Measurements from ENCODE around the gene DENND2C. TPM values are rescaled to one million over a fixed set of nuclear protein-coding genes. Genes with fewer than 3 reads are reported as not detected.

Gene DENND2C
- total RNA-seq, 1 experiment from 2014 or later: 1.1 TPM

GRCh38 chr1:114718661-114719423, 49.0 kb upstream of the DENND2C start:
- Histone ChIP-seq H3K9me3 (ENCODE audit: control insufficient read depth, insufficient read depth, low read depth, low read length) (no peaks in the 10 kb centered on the region), H3K27ac (ENCODE audit: low read length) (no peak overlapping the region), H3K4me3 (ENCODE audit: low read depth in 2 of 2, low read length in 2 of 2) (no peak overlapping the region), H3K36me3 (ENCODE audit: control insufficient read depth, insufficient read depth, low read length) (peaks cover 47% of the 10 kb centered on the region), H3K27me3 (ENCODE audit: control insufficient read depth, insufficient read depth, low read length) (no peaks in the 10 kb centered on the region), H3K4me1 (ENCODE audit: control insufficient read depth, insufficient read depth, low read length) (peaks cover 6% of the 10 kb centered on the region; the same call in 1 of the 2 replicates)
- BruUV-seq (replicated peaks): no TSS peak
- in situ Hi-C loops (cut with HindIII; ENCODE audit: low pct_unique_long_range_greater_than_20kb, low sequenced_read_pairs) (no loop called here), intact Hi-C loops (cut with micrococcal nuclease; ENCODE audit: unreplicated experiment) (no loop called here)
- TF ChIP-seq POLR2AphosphoS5 (IDR thresholded peaks at IDR 0.05; ENCODE audit: low read depth, low read length) (no peak), SIN3A (IDR thresholded peaks at IDR 0.05; ENCODE audit: borderline replicate concordance, insufficient read depth, low read depth, low read length) (no peak), TCF7L2 (IDR thresholded peaks at IDR 0.05; ENCODE audit: low read depth, low read length) (no peak)
- TF ChIP-seq, protein P1, sequence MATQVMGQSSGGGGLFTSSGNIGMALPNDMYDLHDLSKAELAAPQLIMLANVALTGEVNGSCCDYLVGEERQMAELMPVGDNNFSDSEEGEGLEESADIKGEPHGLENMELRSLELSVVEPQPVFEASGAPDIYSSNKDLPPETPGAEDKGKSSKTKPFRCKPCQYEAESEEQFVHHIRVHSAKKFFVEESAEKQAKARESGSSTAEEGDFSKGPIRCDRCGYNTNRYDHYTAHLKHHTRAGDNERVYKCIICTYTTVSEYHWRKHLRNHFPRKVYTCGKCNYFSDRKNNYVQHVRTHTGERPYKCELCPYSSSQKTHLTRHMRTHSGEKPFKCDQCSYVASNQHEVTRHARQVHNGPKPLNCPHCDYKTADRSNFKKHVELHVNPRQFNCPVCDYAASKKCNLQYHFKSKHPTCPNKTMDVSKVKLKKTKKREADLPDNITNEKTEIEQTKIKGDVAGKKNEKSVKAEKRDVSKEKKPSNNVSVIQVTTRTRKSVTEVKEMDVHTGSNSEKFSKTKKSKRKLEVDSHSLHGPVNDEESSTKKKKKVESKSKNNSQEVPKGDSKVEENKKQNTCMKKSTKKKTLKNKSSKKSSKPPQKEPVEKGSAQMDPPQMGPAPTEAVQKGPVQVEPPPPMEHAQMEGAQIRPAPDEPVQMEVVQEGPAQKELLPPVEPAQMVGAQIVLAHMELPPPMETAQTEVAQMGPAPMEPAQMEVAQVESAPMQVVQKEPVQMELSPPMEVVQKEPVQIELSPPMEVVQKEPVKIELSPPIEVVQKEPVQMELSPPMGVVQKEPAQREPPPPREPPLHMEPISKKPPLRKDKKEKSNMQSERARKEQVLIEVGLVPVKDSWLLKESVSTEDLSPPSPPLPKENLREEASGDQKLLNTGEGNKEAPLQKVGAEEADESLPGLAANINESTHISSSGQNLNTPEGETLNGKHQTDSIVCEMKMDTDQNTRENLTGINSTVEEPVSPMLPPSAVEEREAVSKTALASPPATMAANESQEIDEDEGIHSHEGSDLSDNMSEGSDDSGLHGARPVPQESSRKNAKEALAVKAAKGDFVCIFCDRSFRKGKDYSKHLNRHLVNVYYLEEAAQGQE (IDR thresholded peaks at IDR 0.05; ENCODE audit: insufficient read depth in 1 of 2, low read depth in 2 of 2, low read length in 1 of 2): no peak
- TF ChIP-seq, protein P2, sequence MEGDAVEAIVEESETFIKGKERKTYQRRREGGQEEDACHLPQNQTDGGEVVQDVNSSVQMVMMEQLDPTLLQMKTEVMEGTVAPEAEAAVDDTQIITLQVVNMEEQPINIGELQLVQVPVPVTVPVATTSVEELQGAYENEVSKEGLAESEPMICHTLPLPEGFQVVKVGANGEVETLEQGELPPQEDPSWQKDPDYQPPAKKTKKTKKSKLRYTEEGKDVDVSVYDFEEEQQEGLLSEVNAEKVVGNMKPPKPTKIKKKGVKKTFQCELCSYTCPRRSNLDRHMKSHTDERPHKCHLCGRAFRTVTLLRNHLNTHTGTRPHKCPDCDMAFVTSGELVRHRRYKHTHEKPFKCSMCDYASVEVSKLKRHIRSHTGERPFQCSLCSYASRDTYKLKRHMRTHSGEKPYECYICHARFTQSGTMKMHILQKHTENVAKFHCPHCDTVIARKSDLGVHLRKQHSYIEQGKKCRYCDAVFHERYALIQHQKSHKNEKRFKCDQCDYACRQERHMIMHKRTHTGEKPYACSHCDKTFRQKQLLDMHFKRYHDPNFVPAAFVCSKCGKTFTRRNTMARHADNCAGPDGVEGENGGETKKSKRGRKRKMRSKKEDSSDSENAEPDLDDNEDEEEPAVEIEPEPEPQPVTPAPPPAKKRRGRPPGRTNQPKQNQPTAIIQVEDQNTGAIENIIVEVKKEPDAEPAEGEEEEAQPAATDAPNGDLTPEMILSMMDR (IDR thresholded peaks at IDR 0.05): no peak
- DNase-seq (ENCODE audit: low read depth, low spot score) (no peak), ATAC-seq (no peak)
- CTCF ChIA-PET: no interaction called here
- POLR2A ChIA-PET: no interaction called here

DNA sequence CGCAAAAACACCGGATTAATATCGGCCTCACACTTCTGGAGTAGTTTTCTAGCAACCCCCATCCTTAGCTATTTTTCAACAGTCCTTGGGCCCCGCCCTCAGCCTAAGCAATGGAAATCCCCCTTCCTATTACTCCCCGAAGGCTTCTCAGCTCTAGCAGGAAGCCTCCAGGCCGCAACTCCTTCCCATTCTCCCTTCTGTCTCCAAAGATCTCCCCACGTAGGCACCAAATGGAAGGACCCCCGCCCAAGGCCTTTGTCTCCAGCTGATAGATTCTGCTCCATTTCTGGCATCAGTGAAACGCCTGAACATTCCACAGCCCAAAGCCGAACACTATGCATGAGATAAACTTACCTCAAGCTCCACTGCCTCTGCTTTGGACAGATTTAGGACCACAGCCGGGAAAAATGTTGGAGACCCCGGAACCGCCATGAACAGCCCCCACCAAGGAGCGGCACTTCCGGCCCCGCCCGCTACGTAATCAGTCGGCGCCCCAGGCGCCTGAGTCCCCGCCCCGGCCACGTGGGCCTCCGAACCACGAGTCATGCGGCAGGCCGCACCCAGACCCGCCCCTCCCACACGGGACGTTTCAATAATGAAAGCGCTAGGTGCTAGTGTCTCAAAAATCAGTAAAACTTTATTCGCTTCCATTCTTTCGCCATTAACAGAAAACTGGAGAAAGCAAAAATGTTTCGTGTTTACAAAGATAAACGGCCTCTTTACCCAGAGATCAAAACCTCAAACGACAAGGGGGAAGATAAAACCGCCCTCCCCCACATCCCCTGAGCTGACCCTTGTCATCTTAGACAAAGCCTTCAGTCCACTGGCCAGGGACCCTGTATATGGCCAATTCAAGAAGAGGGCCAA, 46.7 kb upstream of the DENND2C start, which contains the start of gene NRAS:
Gene NRAS (minus strand): TSS at position 468 of the 867 bp plus-strand sequence. CDS start 611 bp downstream, outside the sequence.
- Histone ChIP-seq H3K27ac (ENCODE audit: low read length) (peak within 1 kb of the TSS; percentile 99), H3K4me3 (ENCODE audit: low read depth in 2 of 2, low read length in 2 of 2) (peak within 1 kb of the TSS; percentile 98 to 99), H3K36me3 (ENCODE audit: control insufficient read depth, insufficient read depth, low read length) (peaks cover 40% of the 10 kb centered on the region), H3K4me1 (ENCODE audit: control insufficient read depth, insufficient read depth, low read length) (peaks cover 6% of the 10 kb centered on the region; the same call in 1 of the 2 replicates), H3K9me3 (ENCODE audit: control insufficient read depth, insufficient read depth, low read depth, low read length) (no peaks in the 10 kb centered on the region), H3K27me3 (ENCODE audit: control insufficient read depth, insufficient read depth, low read length) (no peaks in the 10 kb centered on the region)
- peak; percentile 99 for ATAC-seq
- in situ Hi-C loops (cut with HindIII; ENCODE audit: low pct_unique_long_range_greater_than_20kb, low sequenced_read_pairs) (no loop called here), intact Hi-C loops (cut with micrococcal nuclease; ENCODE audit: unreplicated experiment) (no loop called here)
- POLR2A ChIA-PET: interaction anchor here (0.6 kb wide), 1 partner anchor 753 kb away, joined by 3 read pairs; no protein-coding TSS in a partner anchor
- TF ChIP-seq TCF7L2 (IDR thresholded peaks at IDR 0.05; ENCODE audit: low read depth, low read length) (no peak), SIN3A (IDR thresholded peaks at IDR 0.05; ENCODE audit: borderline replicate concordance, insufficient read depth, low read depth, low read length) (0 out of 2 replicates have a peak, but pooled peaks have one; percentile 73), POLR2AphosphoS5 (IDR thresholded peaks at IDR 0.05; ENCODE audit: low read depth, low read length) (peak; percentile 92)
- TF ChIP-seq, protein P2 (IDR thresholded peaks at IDR 0.05): no peak
- TF ChIP-seq, protein P1 (IDR thresholded peaks at IDR 0.05; ENCODE audit: insufficient read depth in 1 of 2, low read depth in 2 of 2, low read length in 1 of 2): no peak
- DNase-seq (ENCODE audit: low read depth, low spot score): peak; percentile 39
- BruUV-seq (replicated peaks): no TSS peak
- CTCF ChIA-PET: no interaction called here
